Right lobe of liver (tissue), 6 donors: ENCODE results near the gene MAGI1. TPM values are rescaled to one million over a fixed set of nuclear protein-coding genes. Genes with fewer than 3 reads are reported as not detected.
"Not testable (repeated sequence)": the region's sequence is repeated elsewhere in the genome, so short reads cannot be mapped to it uniquely, and the experiment has no call there.

ENCODE experiments used
- ATAC-seq, 4 donors: fragments of 200-7000 bp; cut with Tn5 transposase; one replicate each; pipeline ENCODE4 v1.9.1; 2020; ENCODE audit warnings: mild to moderate bottlenecking in 4 of 4, moderate library complexity in 4 of 4
- DNase-seq, 3 donors: peaks; one replicate each; pipeline ENCODE4 v3.0.0-alpha.2; 2020
- H3K27ac ChIP-seq, 3 donors: fragments of 200-600 bp; one replicate each; pipeline ENCODE4 v1.8.0; 2022
- H3K27me3 ChIP-seq, 2 donors: fragments of 200-600 bp; one replicate each; pipeline ENCODE4 v1.8.0; 2022
- H3K36me3 ChIP-seq, 4 donors: fragments of 200-600 bp; sonication (generic) in 1 of 4; one replicate each; pipeline versions ENCODE4 v1.5.1 to v1.8.0; 2017 to 2022; ENCODE audit warnings: control low read depth in 1 of 4
- H3K4me1 ChIP-seq, 4 donors: fragments of 200-600 bp; sonication (generic) in 1 of 4; one replicate each; pipeline versions ENCODE4 v1.5.1 to v1.8.0; 2017 to 2022; ENCODE audit warnings: control low read depth in 1 of 4
- H3K4me3 ChIP-seq, 3 donors: fragments of 200-600 bp; one replicate each; pipeline ENCODE4 v1.8.0; 2022
- H3K9me3 ChIP-seq, 4 donors: fragments of 200-600 bp; sonication (generic) in 1 of 4; one replicate each; pipeline versions ENCODE4 v1.5.1 to v1.8.0; 2017 to 2022; ENCODE audit warnings: control low read depth in 1 of 4
- CTCF ChIP-seq, 4 donors: fragments of 200-600 bp in 3 of 4; fragments of 450-650 bp in 1 of 4; IDR thresholded peaks; one replicate each; pipeline versions ENCODE4 v1.5.1 to v1.8.0; 2016 to 2022; ENCODE audit warnings: antibody characterized with exemption in 4 of 4, mild to moderate bottlenecking in 2 of 4
- POLR2A ChIP-seq: fragments of 450-650 bp; IDR thresholded peaks from one replicate; pipeline ENCODE4 v1.6.1; 2017; ENCODE audit warnings: antibody characterized with exemption, mild to moderate bottlenecking
- WGBS: methylation state at CpG from one replicate; pipeline ENCODE4 v1.1.6; 2018; ENCODE audit warnings: low coverage, low lambda C conversion rate; ENCODE audit not compliant: insufficient coverage; ENCODE audit errors: missing lambda C conversion rate; 5-methylcytosine and 5-hydroxymethylcytosine counted together
- intact Hi-C, 2 donors: fragments of 100-400 bp; cut with DNase I; formaldehyde crosslinking; loops; one replicate each; pipeline versions ENCODE4 v1.11.2 to v1.14.1; 2022
- total RNA-seq, 6 experiments: library from RNA; depleted of rRNA in 2 of 6; stranded (reverse); fragments of >200 nt in 2 of 6; fragmentation: NEBNext Ultra II Directional in 3 of 6; extraction: Animal tissue kit (Norgen Biotek cat#: 25700) in 3 of 6; gene quantifications; one replicate each; pipeline versions ENCODE4 v1.1.0 to v1.2.4, GENCODE V29; 2016 to 2023
- donor health status: DM: no; HTN: yes; CAD: no.
- donor health status: DM: no; HTN: no; CAD: no.
- donor health status: DM: no; HTN: no; CAD: no.
- donor health status: DM: no; HTN: yes; CAD: no.
- donor health status: DM: no; HTN: yes; CAD: no.

Gene MAGI1
- total RNA-seq, 6 experiments from 2014 or later, result 22.6 to 37.7 (median 26.9) TPM

- under 1% methylated on average over 19 of the region's 71 CpGs for WGBS
Measured at GRCh38 chr3:65548848-65549625, 489.7 kb downstream of the MAGI1 start.

GRCh38 chr3:65545429-65545828 lies 493.3 kb downstream of the MAGI1 start:
- H3K36me3 ChIP-seq, result no peaks in the 10 kb centered on the region
- intact Hi-C loops, result no loop called here
- H3K4me1 ChIP-seq, result peaks cover 0 to 15% (median 1%) of the 10 kb centered on the region in 4 donors
- H3K27me3 ChIP-seq, result no peaks in the 10 kb centered on the region
- 95% methylated on average over 1 of the region's 1 CpG for WGBS
- no peak for DNase-seq
- no peaks in the 10 kb centered on the region for H3K9me3 ChIP-seq
- no peak for ATAC-seq
- H3K4me3 ChIP-seq, result no peak overlapping the region
- no peak for TF ChIP-seq CTCF (IDR thresholded peaks at IDR 0.05)
- TF ChIP-seq POLR2A, result no peak
- no peak overlapping the region for H3K27ac ChIP-seq

More at GRCh38 chr3:65548848-65549625, 489.7 kb downstream of the MAGI1 start:
- peaks cover 0 to 17% (median 1%) of the 10 kb centered on the region in 4 donors for H3K4me1 ChIP-seq
- intact Hi-C loops, result no loop called here
- H3K27ac ChIP-seq, result no peak overlapping the region
- ATAC-seq (peak; percentile 74 to 79 (median 76)), DNase-seq (peak in 2 of 3 donors; percentile 35 to 55)
- H3K27me3 ChIP-seq, result no peaks in the 10 kb centered on the region
- peak overlapping the region; percentile 41 to 61 (median 49) for H3K4me3 ChIP-seq
- no peaks in the 10 kb centered on the region for H3K9me3 ChIP-seq
- no peaks in the 10 kb centered on the region for H3K36me3 ChIP-seq
- TF ChIP-seq CTCF (IDR thresholded peaks at IDR 0.05), result no peak
- TF ChIP-seq POLR2A, result no peak

GRCh38 chr3:65543391-65543790 lies 495.3 kb downstream of the MAGI1 start:
- H3K9me3 ChIP-seq, intact Hi-C loops, H3K4me3 ChIP-seq, H3K4me1 ChIP-seq, DNase-seq, H3K27me3 ChIP-seq, H3K36me3 ChIP-seq, ATAC-seq, H3K27ac ChIP-seq: not testable (repeated sequence)
- 91% methylated on average over 1 of the region's 1 CpG for WGBS

- intact Hi-C loops, result no loop called here
- Histone ChIP-seq H3K9me3 (no peaks in the 10 kb centered on the region), H3K4me1 (no peaks in the 10 kb centered on the region), H3K36me3 (no peaks in the 10 kb centered on the region), H3K27me3 (no peaks in the 10 kb centered on the region), H3K4me3 (no peak overlapping the region), H3K27ac (no peak overlapping the region)
- 45% methylated on average over 1 of the region's 1 CpG for WGBS
- DNase-seq, result no peak
- ATAC-seq, result no peak
- no peak for TF ChIP-seq POLR2A
- no peak for TF ChIP-seq CTCF (IDR thresholded peaks at IDR 0.05)
Measured at GRCh38 chr3:65540666-65541065, 498.1 kb downstream of the MAGI1 start.

GRCh38 chr3:65539616-65540015 lies 499.1 kb downstream of the MAGI1 start:
- no peak for ATAC-seq
- Histone ChIP-seq H3K36me3 (no peaks in the 10 kb centered on the region), H3K4me1 (no peaks in the 10 kb centered on the region), H3K4me3 (no peak overlapping the region), H3K27ac (no peak overlapping the region), H3K9me3 (no peaks in the 10 kb centered on the region), H3K27me3 (no peaks in the 10 kb centered on the region)
- no peak for DNase-seq
- WGBS, result no CpG with 5 or more reads among the region's 1 CpG
- TF ChIP-seq POLR2A, result no peak
- TF ChIP-seq CTCF (IDR thresholded peaks at IDR 0.05), result no peak
- intact Hi-C loops, result no loop called here
